MV-4-11 (cell line): Measurements from ENCODE around the gene GDF3.
A peak's percentile ranks its signal among the peaks of the same experiment; 100 is the strongest.
"Not testable (repeated sequence)": the region's sequence is repeated elsewhere in the genome, so short reads cannot be mapped to it uniquely, and the experiment has no call there.

Source experiments
- DNase-seq: peaks from one replicate; lab custom pipeline; 2025; lab: John Stamatoyannopoulos, UW

The GDF3 gene

DNA sequence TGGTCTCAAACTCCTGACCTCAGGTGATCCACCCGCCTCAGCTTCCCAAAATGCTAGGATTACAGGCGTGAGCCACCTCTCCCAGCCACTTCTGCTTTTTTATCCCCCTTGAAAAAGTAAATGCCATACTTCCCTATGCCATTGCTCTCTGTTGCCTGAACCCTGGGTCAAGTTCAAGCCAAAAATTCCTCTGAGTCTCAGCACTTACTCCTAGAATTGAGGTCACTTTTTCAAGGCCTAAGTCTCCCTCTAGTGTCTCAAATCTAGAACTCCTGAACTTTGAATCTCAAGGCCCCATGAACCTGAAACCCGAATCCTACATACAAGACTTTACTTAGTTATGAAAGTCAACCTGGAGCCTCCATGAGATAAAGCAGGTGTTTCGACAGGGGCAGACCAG lies 28.4 kb downstream of the GDF3 start:
- DNase-seq = peak; percentile 81

DNA sequence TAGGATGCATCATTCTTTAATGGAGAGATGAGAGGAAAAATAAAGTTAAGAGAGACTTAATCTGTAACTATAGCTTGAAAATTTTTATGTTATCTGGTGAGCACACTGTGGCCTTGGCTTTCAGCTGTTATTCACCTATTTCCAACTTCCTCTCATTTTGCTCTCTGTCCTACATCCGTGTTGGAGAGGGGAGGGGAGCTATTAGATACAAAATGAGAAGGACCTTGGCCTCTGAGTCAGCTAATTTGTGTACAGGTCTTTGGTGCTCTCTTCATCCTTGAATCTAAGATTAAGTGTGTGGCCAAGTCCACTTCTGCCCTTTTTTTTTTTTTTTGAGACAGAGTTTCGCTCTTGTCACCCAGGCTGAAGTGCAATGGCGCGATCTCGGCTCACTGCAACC lies 29.0 kb downstream of the GDF3 start:
- DNase-seq = no peak

DNA sequence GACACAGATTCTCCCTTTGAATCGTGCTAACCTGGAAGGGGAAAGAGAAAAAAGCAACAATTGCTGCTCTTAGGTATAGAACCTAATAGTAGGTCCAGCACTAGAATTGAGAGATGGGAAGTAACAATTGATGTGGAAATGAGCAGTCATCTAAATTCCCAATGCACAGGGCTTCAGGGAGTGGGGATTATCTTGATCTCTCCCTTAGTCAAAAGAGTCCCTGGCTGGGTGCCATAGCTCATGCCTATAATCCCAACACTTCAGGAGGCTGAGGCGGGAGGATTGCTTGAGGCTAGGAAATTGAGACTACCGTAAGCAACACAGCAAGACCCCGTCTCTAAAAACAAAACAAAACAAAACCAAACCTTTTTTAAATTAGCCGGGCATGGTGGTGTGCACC lies 33.8 kb downstream of the GDF3 start:
- no peak for DNase-seq

DNA sequence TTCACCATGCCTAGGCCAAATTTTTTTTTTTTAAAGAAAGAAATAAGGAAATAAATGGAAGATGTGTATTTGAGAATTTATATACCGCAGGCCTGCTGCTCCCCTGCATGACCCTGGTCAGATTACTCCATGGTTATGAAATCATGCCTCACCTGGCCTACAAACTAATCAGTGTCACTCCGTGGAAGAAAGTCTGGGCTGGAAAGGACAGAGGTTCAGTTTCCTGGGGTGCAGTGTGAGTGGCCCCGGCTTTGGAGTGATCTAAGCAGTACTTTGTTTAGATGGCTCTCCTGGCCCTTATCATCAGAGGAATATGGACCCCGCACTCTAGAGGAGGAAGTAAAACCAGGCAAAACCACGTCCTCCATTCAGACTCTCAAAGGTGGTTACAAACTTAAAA lies 39.5 kb downstream of the GDF3 start:
- peak; percentile 54 for DNase-seq

DNA sequence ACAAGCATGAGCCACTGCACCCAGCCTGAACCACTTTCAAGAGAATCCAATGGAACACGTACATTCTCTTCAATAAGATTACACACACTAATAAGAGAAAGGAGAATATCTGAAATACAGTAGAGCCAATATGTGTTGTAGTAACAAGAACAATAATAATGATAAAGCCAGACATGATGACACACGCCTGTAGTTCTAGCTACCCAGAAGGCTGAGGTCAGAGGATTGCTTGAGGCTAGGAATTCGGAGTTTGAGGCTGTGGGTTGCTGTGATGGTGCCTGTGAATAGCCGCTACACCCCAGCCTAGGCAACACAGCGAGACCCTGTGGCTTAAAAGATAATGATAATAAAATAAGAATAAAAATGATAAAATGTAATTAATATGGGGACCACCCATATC lies 45.5 kb downstream of the GDF3 start:
- no peak for DNase-seq

DNA sequence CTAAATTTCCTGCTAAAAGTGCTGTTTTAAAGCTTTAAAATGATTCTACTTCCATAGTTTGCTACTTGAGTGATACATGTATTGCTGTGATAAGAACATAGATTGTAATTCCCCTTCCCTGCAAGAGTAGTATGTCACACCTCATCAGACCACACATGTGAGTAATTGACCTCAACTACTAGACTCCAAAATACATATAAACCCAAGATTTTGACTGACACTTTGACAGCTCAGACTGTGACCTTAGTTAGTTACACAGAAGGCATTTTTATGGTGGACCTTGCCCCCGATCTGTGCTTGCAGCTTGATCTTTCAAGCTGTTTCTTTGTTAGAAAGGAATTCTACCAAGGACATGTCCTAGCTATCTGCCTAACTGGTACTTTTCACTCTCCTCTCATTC lies 48.5 kb downstream of the GDF3 start:
- DNase-seq = no peak

DNA sequence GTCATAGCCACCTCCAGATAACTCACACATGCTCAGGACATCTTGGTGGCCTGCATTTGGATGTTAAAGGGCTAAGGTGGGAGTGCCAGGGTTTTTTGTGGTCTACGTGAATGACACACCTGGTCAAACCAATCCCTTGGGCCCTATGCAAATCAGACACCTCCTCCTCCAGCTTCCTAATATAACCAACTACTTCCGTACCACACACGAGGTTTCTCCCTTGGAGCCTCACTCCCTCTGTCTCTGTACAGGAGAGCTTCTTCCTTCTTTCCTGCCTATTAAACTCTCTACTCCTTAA lies 49.4 kb downstream of the GDF3 start:
- no peak for DNase-seq

DNA sequence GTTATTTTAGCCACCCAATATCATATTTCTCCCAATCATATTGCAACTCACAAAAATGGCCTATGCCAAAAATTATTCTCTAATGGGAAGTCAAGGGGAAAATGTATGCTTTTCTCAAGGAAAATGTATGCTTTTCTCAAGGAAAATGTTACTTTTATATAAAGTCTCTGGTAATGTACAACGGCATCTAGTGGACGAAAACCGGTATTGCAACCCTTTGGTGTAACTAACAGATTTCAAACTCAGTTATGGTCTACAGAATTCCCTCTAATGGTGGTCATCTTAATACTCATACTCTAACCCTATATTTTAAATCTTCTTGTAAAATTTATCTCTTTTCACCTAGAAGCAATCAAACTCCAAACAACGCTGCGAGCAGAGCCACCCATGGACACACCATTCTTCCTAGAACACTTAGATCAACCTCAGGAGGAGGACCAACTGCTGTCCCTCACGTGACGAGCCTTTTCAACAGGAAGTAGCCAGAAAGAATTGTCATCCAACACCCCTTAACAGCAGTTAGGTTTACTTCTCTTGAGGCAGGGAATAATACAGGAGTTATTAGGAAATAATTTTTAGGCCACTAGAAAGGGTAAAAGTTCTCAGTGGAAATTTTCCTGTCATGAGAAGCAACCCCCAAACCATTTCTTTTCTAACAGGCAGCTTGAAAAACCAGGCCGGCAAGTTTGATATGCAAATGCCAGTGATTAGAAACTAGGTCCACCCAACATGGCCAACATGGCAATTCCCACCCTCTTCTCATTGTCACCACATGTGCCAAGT lies 50.0 kb downstream of the GDF3 start:
- peak; percentile 44 for DNase-seq

DNA sequence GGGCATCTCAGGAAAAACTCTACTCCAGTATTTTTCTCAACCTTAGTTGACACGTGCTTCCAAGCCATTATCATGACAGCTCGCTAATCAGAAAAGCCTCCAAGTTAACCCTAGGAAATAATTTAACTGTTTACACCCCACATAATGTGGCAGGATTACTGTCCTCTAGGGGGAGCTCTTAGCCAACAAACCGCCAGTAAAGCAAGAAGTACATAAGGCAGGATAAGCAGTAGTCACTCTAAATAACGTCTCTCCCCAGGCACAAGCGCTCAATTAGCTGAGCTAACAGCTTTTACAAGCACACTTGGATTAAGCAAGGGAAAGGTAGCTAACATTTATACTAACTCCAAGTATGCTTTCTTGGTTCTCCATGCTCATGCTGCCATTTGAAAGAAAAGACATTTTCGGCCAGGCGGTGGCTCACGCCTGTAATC lies 52.7 kb downstream of the GDF3 start:
- DNase-seq = peak; percentile 32

DNA sequence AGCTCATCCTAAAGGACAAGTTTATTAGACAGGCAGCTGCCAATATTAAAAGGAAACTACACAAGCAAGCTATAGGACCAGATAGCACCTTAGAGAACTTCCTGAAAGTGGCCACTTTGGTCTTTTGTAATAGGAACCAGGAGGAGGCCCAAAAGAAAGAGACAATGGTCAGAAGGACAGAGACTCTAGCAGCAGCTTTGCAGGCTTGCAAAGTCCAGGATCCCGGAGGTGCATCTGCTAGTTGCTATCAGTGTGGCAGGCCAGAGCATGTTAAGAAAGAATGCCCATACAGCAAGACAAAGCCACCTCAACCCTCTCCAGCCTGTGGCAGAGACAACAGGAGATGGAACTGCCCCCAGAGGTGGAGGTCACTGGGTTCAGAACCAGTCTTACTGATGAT lies 53.3 kb downstream of the GDF3 start:
- no peak for DNase-seq

DNA sequence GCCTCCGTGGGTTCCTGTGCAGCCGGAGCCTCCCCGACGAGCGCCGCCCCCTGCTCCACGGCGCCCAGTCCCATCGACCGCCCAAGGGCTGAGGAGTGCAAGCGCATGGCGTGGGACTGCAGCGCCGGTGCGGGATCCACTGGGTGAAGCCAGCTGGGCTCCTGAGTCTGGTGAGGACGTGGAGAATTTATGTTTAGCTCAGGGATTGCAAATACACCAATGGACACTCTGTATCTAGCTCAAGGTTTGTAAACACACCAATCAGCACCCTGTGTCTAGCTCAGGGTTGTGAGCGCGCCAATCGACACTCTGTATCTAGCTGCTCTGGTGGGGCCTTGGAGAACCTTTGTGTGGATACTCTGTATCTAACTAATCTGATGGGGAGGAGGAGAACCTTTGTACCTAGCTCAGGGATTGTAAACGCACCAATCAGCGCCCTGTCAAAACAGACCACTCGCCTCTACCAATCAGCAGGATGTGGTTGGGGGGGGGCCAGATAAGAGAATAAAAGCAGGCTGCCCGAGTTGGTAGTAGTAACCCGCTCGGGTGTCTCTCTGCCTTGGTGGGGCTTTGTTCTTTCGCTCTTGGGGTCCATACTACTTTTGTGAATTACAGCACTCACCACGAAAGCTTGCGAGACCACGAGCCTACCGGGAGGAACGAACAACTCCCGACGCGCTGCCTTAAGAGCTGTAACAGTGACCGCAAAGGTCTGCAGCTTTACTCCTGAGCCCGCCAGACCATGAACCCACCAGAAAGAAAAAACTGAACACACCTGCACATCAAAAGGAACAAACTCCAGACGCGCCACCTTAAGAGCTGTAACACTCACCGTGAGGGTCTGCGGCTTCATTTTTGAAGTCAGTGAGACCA lies 55.2 kb downstream of the GDF3 start:
- not testable (repeated sequence) for DNase-seq
